NOMO-1 treated with DMSO at 0.1 percent for 48 hours (cell line): Measurements from ENCODE around the gene SLC8B1.

Experiments used
- DNase-seq: peaks from one replicate; lab custom pipeline; 2025; ENCODE audit not compliant: unreplicated experiment; lab: John Stamatoyannopoulos, UW

The SLC8B1 gene

GRCh38 chr12:113296557-113297213, 38.2 kb downstream of the SLC8B1 start:
- no peak for DNase-seq

GRCh38 chr12:113295886-113296556, 38.9 kb downstream of the SLC8B1 start:
- no peak for DNase-seq

GRCh38 chr12:113293100-113293499, 41.8 kb downstream of the SLC8B1 start:
- DNase-seq: no peak

GRCh38 chr12:113292547-113292946, 42.4 kb downstream of the SLC8B1 start:
- no peak for DNase-seq

- DNase-seq: no peak
These were observed 42.8 kb downstream of the SLC8B1 start for GRCh38 chr12:113292091-113292490.

GRCh38 chr12:113291586-113291985, 43.3 kb downstream of the SLC8B1 start:
- DNase-seq: no peak

- no peak for DNase-seq
These were observed 44.4 kb downstream of the SLC8B1 start for GRCh38 chr12:113290506-113290905.

- no peak for DNase-seq
These were observed 45.5 kb downstream of the SLC8B1 start for GRCh38 chr12:113289361-113289760.

- DNase-seq: no peak
These were observed 47.0 kb downstream of the SLC8B1 start for GRCh38 chr12:113287899-113288282.

- no peak for DNase-seq
These were observed 47.6 kb downstream of the SLC8B1 start for GRCh38 chr12:113287146-113287898.

GRCh38 chr12:113286712-113287111, 48.2 kb downstream of the SLC8B1 start:
- no peak for DNase-seq

- no peak for DNase-seq
These were observed 49.0 kb downstream of the SLC8B1 start for GRCh38 chr12:113285679-113286610.

- DNase-seq: no peak
These were observed 50.2 kb downstream of the SLC8B1 start for GRCh38 chr12:113284751-113285150.

GRCh38 chr12:113278633-113279032, 56.3 kb downstream of the SLC8B1 start:
- no peak for DNase-seq

GRCh38 chr12:113278141-113278540, 56.8 kb downstream of the SLC8B1 start:
- no peak for DNase-seq

- DNase-seq: no peak
These were observed 57.4 kb downstream of the SLC8B1 start for GRCh38 chr12:113277511-113277910.

- no peak for DNase-seq
These were observed 57.9 kb downstream of the SLC8B1 start for GRCh38 chr12:113276946-113277500.

GRCh38 chr12:113276306-113276705, 58.6 kb downstream of the SLC8B1 start:
- DNase-seq: no peak

- no peak for DNase-seq
These were observed 60.1 kb downstream of the SLC8B1 start for GRCh38 chr12:113274848-113275247.

- no peak for DNase-seq
These were observed 61.7 kb downstream of the SLC8B1 start for GRCh38 chr12:113273053-113273725.
